ENCODE measurements around the gene KCNK5.

Gene KCNK5

DNA sequence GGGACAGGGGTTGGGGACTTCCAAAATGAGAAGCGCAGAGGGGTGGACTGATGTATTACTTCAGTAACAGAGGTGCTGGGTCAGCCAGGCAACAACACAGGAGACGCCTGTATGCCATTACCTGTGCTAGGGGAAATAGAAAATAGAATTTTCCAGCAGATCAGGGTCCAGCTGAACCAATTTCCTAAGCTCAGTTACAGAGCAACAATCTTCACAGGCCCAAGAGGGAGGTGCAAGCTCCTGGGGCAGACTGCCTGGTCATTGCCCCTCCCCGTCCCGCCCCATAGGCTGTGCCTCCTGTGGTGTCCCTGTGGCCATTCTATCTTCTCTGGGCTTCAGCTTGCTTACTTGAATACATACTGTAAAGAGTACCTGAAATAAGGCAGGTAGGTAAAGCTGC is 3.7 kb downstream of the KCNK5 start:
- TF ChIP-seq, protein P1, sequence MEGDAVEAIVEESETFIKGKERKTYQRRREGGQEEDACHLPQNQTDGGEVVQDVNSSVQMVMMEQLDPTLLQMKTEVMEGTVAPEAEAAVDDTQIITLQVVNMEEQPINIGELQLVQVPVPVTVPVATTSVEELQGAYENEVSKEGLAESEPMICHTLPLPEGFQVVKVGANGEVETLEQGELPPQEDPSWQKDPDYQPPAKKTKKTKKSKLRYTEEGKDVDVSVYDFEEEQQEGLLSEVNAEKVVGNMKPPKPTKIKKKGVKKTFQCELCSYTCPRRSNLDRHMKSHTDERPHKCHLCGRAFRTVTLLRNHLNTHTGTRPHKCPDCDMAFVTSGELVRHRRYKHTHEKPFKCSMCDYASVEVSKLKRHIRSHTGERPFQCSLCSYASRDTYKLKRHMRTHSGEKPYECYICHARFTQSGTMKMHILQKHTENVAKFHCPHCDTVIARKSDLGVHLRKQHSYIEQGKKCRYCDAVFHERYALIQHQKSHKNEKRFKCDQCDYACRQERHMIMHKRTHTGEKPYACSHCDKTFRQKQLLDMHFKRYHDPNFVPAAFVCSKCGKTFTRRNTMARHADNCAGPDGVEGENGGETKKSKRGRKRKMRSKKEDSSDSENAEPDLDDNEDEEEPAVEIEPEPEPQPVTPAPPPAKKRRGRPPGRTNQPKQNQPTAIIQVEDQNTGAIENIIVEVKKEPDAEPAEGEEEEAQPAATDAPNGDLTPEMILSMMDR (IDR thresholded peaks at IDR 0.05; ENCODE audit: low read depth, low read length, missing control alignments): no peak
- no peak for DNase-seq (ENCODE audit: extremely low read depth, low read depth)
- no peak overlapping the region for H3K4me3 ChIP-seq (replicated peaks; ENCODE audit: low read depth, low read length)

DNA sequence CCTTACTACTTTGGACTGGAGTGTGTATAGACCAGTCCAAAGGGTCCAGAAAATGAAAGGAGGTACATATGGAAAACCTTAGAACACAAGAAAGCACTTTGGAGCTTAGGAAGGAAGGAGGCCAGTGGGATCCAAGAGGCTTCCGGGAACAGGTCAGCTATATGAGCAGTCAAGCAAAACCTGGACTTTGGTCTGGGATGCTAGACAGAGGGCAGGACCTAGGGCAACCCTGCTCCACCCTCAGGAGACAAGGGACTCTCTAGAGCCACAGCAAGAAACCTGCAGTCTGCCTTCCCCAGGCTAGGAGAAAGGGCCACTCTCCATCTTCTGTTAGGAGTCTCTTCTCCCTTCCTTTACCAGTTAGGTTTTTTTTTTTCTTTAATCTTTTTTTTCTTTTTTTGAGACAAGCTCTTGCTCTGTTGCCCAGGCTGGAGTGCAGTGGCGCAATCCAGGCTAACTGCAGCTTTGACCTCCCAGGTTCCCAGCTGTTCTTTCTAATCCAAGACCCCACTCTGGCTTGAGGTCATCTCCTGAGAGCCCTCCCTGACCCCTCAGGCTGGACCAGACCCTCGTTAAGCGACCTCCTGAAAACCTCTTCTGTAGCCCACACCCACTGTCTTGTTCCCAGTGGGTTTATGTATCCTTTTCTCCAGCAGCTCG is 4.6 kb downstream of the KCNK5 start:
- TF ChIP-seq, protein P1 (IDR thresholded peaks at IDR 0.05; ENCODE audit: low read depth, low read length, missing control alignments): no peak
- H3K4me3 ChIP-seq (replicated peaks; ENCODE audit: low read depth, low read length): no peak overlapping the region
- no peak for DNase-seq (ENCODE audit: extremely low read depth, low read depth)

GRCh38 chr6:39224011-39224410 is 5.3 kb downstream of the KCNK5 start:
- TF ChIP-seq, protein P1 (IDR thresholded peaks at IDR 0.05; ENCODE audit: low read depth, low read length, missing control alignments): no peak
- no peak for DNase-seq (ENCODE audit: extremely low read depth, low read depth)
- no peak overlapping the region for H3K4me3 ChIP-seq (replicated peaks; ENCODE audit: low read depth, low read length)

DNA sequence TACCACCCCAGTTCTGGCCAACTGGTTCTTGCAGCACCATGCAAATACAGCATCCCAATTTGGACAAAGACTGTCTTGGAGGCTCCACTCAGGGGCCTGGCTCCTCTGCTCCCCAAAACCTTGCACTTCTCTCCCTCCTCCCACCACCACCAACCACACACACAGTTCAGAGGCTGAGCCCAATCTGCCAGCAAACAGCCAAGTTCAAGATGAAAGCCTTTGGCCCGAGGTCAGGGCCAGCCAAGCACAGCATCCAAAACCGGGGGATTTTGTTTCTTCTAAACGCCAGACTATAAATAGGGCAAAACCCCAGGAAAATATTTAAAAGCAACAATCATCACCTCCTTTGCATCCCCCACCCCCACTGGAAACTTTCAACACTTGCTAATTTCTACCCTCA is 5.7 kb downstream of the KCNK5 start:
- H3K4me3 ChIP-seq (replicated peaks; ENCODE audit: low read depth, low read length): no peak overlapping the region

DNA sequence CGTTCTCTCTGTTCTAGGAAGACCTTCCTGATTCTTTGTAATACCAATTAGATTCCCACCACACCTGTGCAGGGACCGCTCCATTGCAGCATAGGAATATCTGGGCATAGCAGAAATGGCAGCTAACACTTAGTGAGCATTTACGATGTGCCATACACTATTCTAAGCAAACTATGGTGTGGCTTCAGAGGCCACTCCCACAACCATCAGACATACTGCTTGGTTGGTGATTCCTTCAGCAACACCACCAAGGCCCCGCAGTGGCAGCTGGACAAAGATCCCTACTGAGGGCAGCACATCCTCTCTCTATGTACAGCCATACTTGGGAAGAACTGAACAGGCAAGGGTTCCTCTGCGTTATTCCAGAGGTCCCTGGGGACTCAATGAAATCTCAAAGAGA is 6.2 kb downstream of the KCNK5 start:
- DNase-seq (ENCODE audit: extremely low read depth, low read depth): no peak
- H3K4me3 ChIP-seq (replicated peaks; ENCODE audit: low read depth, low read length): no peak overlapping the region
- TF ChIP-seq, protein P1 (IDR thresholded peaks at IDR 0.05; ENCODE audit: low read depth, low read length, missing control alignments): no peak

More for the DNA sequence above, 5.7 kb downstream of the KCNK5 start:
- DNase-seq (ENCODE audit: extremely low read depth, low read depth): no peak
- TF ChIP-seq, protein P1 (IDR thresholded peaks at IDR 0.05; ENCODE audit: low read depth, low read length, missing control alignments): no peak

- no peak overlapping the region for H3K4me3 ChIP-seq (replicated peaks; ENCODE audit: low read depth, low read length)
- DNase-seq (ENCODE audit: extremely low read depth, low read depth): no peak
- TF ChIP-seq, protein P1 (IDR thresholded peaks at IDR 0.05; ENCODE audit: low read depth, low read length, missing control alignments): no peak
Observed at GRCh38 chr6:39221779-39222641, 7.3 kb downstream of the KCNK5 start.
